Measurements from ENCODE around the gene SARM1.

- TF ChIP-seq CTCF (IDR thresholded peaks at IDR 0.05; ENCODE audit: low read depth, low read length) (no peak), EZH2phosphoT487 (IDR thresholded peaks at IDR 0.05; ENCODE audit: low read depth) (no peak)
These were observed 9.8 kb downstream of the SARM1 start for GRCh38 chr17:28381141-28381825.
